Astrocyte of the spinal cord (primary cell): Measurements from ENCODE around the gene NXPH3.

ENCODE experiments used
- DNase-seq: peaks from one replicate; pipeline ENCODE4 v3.0.0; 2011; ENCODE audit warnings: low read depth, low spot score
- H3K4me3 ChIP-seq: 2 replicates; pipeline ENCODE4 v1.5.1; 2011; ENCODE audit warnings: low read depth, mild to moderate bottlenecking, low read length, moderate library complexity
- CTCF ChIP-seq: IDR thresholded peaks from 2 replicates; pipeline ENCODE4 v1.5.1; 2012; ENCODE audit warnings: low read depth, mild to moderate bottlenecking, low read length, inconsistent platforms
- in situ Hi-C: cut with HindIII; loops from 2 replicates; pipeline ENCODE4 v1.10.0; 2017; ENCODE audit warnings: low sequenced_read_pairs

Gene NXPH3

GRCh38 chr17:49631496-49631895 is 55.8 kb downstream of the NXPH3 start:
- no peak for TF ChIP-seq CTCF
- in situ Hi-C loops: no loop called here
- no peak for DNase-seq
- H3K4me3 ChIP-seq: no peak overlapping the region
